Measurements from ENCODE around the gene IL10RA. TPM values are rescaled to one million over a fixed set of nuclear protein-coding genes. Genes with fewer than 3 reads are reported as not detected.
"Not testable (repeated sequence)": the region's sequence is repeated elsewhere in the genome, so short reads cannot be mapped to it uniquely, and the experiment has no call there.

The IL10RA gene
- total and polyA plus RNA-seq, 5 donors: 3.1 to 18.5 (median 11.2) TPM

DNA sequence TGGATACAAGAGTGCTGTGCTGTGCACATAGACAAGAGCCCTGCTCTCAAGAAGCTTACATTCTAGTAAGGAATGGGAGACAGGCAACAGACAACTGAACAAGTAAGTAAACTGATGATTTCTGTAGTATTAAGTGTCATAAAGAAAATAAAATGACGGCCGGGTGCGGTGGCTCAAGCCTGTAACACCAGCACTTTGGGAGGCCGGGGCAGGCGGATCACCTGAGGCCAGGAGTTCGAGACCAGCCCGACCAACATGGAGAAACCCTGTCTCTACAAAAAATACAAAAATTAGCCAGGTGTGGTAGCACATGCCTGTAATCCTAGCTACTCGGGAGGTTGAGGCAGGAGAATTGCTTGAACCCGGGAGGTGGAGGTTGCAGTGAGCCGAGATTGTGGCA, 38.4 kb upstream of the IL10RA start:
- not testable (repeated sequence) for H3K4me1 ChIP-seq (ENCODE audit: control insufficient read depth, insufficient read depth, low read length); H3K27me3 ChIP-seq (ENCODE audit: control insufficient read depth, insufficient read depth); ATAC-seq; H3K4me3 ChIP-seq (ENCODE audit: low read length); H3K9me3 ChIP-seq (ENCODE audit: control insufficient read depth, low read length); DNase-seq; H3K27ac ChIP-seq (ENCODE audit: low read length)
- intact Hi-C loops (cut with DNase I): loop anchor here (1.0 to 10.0 kb wide), 7 partner anchors 103 to 515 kb away; partner anchors contain the start of gene FXYD2 (in 1 of the 4)
- WGBS: 71% methylated on average over 10 of the region's 10 CpGs

DNA sequence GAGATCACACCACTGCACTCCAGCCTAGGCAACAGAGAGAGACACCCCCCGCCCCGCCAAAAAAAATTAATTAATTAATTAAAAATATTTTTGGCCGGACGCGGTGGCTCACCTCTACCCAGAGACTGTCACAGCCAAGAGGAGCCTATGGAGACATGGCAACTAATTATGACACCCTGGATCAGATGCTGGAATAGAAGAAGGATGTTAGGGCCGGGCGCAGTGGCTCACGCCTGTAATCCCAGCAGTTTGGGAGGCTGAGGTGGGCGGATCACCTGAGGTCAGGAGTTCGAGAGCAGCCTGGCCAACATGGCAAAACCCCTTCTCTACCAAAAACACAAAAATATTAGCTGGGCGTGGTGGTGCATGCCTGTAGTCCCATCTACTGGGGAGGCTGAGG, 37.7 kb upstream of the IL10RA start:
- not testable (repeated sequence) for H3K27me3 ChIP-seq (ENCODE audit: control insufficient read depth, insufficient read depth); H3K27ac ChIP-seq (ENCODE audit: low read length); H3K9me3 ChIP-seq (ENCODE audit: control insufficient read depth, low read length); H3K4me1 ChIP-seq (ENCODE audit: control insufficient read depth, insufficient read depth, low read length); ATAC-seq; DNase-seq; H3K4me3 ChIP-seq (ENCODE audit: low read length)
- intact Hi-C loops (cut with DNase I): loop anchor here in 3 of 4 donors (5.0 to 10.0 kb wide), 4 partner anchors 104 to 516 kb away; partner anchors contain the start of gene FXYD2 (in 1 of the 3)
- 85% methylated on average over 11 of the region's 11 CpGs for WGBS

DNA sequence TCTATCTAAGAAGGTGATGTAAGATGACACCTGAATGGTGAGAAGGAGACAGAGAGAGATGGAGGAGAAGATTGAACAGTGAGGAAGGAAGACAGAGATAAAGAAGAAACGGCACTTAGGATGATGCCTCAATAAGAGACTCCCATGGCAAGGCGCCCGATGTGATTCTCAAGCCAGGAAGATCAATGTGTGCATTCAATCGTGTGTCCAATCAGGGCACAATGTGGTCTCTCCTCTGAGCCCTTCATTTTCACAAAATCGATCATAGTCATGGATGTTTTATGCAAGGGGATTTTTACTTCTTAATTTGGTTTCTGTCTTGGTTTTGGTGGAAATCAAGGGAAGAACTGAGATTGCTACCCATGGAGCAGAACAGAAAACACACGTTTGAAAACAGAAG, 37.1 kb upstream of the IL10RA start:
- H3K9me3 ChIP-seq (ENCODE audit: control insufficient read depth, low read length): no peaks in the 10 kb centered on the region
- 68% methylated on average over 6 of the region's 6 CpGs for WGBS
- no peaks in the 10 kb centered on the region for H3K27me3 ChIP-seq (ENCODE audit: control insufficient read depth, insufficient read depth)
- intact Hi-C loops (cut with DNase I): loop anchor here in 3 of 4 donors (5.0 to 10.0 kb wide), 4 partner anchors 103 to 517 kb away; partner anchors contain the start of gene FXYD2 (in 1 of the 3)
- no peak overlapping the region for H3K27ac ChIP-seq (ENCODE audit: low read length)
- no peaks in the 10 kb centered on the region for H3K4me1 ChIP-seq (ENCODE audit: control insufficient read depth, insufficient read depth, low read length)
- H3K4me3 ChIP-seq (ENCODE audit: low read length): no peak overlapping the region
- DNase-seq: no peak
- no peak for ATAC-seq

DNA sequence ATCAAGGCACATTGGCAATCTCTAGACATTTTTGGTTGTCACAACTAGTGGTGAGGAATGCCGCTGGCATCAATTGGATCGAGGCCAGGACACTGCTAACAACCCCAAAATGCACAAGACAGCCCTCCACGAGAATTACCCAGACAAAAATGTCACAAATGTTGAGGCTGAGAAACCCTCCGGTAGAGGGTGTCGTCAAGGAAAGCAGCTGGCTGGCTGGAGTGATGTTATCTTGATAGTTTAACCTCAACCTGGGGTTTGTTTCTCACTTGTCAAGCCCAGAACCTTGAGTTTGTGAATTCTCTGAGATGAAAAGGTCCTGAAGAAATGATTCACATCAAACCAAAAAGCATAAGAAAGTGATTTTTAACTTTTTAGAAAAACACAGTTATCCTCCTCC, 35.9 kb upstream of the IL10RA start:
- Histone ChIP-seq H3K27ac (ENCODE audit: low read length) (no peak overlapping the region), H3K27me3 (ENCODE audit: control insufficient read depth, insufficient read depth) (no peaks in the 10 kb centered on the region), H3K9me3 (ENCODE audit: control insufficient read depth, low read length) (no peaks in the 10 kb centered on the region), H3K4me1 (ENCODE audit: control insufficient read depth, insufficient read depth, low read length) (no peaks in the 10 kb centered on the region), H3K4me3 (ENCODE audit: low read length) (no peak overlapping the region)
- WGBS: 10% methylated on average over 5 of the region's 5 CpGs
- intact Hi-C loops (cut with DNase I): loop anchor here in 2 of 4 donors (5.0 kb wide), 2 partner anchors 102 to 108 kb away; no protein-coding TSS in a partner anchor
- no peak for DNase-seq
- ATAC-seq: no peak

DNA sequence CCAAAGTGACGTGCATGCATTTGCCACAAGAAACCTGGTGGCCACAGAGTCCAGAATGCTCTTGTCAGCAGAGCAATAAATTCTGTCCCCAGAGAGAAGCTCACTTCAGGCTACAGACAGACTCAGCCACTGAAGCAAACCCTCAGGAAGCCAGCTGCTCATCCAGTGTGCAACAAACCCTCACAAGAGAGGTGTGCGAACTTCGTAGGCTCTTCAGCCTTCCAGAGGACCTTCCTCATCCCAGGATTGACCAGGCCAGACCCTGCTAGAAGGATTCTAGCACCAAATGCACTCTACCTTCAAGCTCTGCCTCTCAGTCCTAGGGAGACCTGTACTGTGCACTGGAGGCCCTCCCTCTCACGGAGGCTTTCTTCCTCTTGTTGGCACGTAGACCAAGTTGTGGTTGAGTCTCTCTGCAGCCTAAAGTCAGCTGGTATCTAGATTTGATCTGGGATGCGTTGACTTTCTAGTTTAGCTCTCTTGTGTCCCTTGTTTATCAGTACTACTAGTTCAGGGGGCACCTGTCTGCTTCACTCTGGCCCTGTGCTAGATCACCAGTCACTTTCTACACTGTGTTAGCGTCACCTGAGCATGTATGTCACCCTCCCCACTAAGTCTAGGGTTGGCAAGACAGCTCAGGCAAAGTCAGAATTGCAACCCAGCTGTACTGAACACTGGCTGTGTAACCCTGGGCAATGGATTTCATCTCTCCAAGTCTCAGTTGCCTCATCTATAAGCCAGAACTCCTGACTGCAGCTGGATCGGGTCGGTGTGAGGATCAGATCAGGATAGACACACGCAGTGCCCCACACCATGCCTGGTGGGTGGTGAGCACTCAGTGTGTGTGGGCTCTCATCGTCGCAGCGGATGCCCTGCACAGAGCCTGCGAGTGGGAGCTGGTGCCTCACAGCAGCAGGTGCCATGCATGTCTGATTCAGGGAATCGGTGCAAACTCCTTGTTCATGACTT, 34.9 kb upstream of the IL10RA start:
- Histone ChIP-seq H3K9me3 (ENCODE audit: control insufficient read depth, low read length) (no peaks in the 10 kb centered on the region), H3K27ac (ENCODE audit: low read length) (no peak overlapping the region), H3K27me3 (ENCODE audit: control insufficient read depth, insufficient read depth) (no peaks in the 10 kb centered on the region), H3K4me3 (ENCODE audit: low read length) (no peak overlapping the region), H3K4me1 (ENCODE audit: control insufficient read depth, insufficient read depth, low read length) (no peaks in the 10 kb centered on the region)
- intact Hi-C loops (cut with DNase I): loop anchor here in 2 of 4 donors (5.0 kb wide), 2 partner anchors 101 to 109 kb away; no protein-coding TSS in a partner anchor
- WGBS: 90% methylated on average over 15 of the region's 15 CpGs
- DNase-seq (no peak), ATAC-seq (no peak)

DNA sequence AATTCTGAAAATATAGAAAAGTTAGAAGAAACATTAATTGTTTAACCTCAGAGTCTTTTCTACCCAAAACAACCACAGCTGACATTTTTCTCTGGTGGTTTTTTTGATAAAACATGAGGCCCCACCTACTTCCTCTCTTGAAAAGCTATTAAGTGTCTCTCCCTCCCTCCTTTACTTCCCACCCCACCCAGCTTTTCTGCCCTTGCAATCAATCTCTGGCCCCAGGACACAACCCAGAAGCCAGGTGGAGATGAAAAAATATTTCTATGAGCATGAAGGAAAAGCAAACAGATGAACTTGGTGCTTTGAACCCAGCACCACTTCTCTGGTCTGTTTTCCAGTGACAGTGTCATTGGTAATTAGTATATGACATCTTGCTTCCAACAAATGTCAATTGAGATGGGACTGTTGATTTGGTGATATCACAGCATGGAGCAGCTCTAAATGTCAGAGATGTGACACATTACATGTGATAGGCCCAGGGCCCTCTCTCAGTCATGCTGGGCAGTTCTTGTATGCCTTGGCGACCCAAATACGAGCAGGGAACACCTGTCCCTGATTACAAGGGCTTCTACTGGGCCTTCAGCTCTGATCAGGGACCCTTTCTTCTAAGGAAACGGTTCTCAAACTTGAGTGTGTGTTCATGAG, 33.0 kb upstream of the IL10RA start:
- Histone ChIP-seq H3K4me1 (ENCODE audit: control insufficient read depth, insufficient read depth, low read length) (no peaks in the 10 kb centered on the region), H3K27me3 (ENCODE audit: control insufficient read depth, insufficient read depth) (no peaks in the 10 kb centered on the region), H3K27ac (ENCODE audit: low read length) (no peak overlapping the region), H3K9me3 (ENCODE audit: control insufficient read depth, low read length) (no peaks in the 10 kb centered on the region), H3K4me3 (ENCODE audit: low read length) (no peak overlapping the region)
- no peak for DNase-seq
- ATAC-seq: peak in 1 of 2 donors; percentile 62
- WGBS: 95% methylated on average over 3 of the region's 3 CpGs
- intact Hi-C loops (cut with DNase I): loop anchor here in 2 of 4 donors (5.0 kb wide), 2 partner anchors 99 to 111 kb away; no protein-coding TSS in a partner anchor

DNA sequence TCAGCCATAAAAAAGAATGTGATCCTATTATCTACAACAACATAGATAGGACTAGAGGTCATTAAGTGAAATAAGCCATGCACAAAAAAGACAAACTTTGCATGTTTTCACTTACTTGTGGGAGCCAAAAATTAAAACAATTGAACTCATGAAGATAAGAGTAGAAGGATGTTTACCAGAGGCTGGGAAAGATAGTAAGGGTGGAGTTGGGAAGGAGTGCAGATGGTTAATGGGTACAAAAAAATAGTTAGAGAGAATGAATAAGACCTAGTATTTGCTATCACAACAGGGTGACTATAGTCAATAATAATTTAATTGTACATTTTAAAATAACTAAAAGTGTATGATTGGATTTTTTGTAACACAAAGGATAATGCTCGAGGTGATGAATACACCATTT, 27.2 kb upstream of the IL10RA start:
- intact Hi-C loops (cut with DNase I): no loop called here
- ATAC-seq: peak; percentile 41 to 57
- H3K27ac ChIP-seq (ENCODE audit: low read length): no peak overlapping the region

DNA sequence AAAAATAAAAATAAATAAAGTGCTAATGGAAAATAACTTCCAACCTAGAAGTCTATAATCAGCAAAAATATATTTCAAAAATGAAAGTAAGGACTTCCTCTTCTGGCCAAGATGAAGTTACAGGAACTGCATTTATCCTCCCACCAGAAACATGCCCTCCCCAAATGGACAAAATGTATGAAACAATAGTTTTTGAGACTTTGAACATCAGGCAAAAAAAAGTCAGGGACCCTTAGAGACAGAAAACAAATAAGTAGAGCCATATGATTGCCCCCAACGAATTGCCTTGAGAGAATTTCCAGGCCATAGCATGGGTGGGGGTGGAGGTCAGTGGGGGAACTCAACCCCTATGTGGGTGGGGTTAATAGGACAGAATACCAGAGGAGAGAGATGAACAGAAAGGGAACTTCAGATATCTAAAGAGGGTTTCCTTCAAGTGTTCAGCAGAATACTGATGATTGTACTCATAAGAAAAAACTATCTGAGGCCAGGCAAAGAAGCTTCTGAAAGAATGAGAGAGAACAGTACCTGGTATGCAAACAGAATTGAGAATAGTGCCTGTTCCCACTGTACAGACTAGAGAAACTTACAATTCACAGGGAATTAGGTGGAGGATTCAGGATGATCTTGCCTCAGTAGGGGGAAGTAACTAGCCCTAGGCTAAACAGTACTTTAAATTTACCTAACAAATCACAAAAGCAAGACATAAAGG, 26.6 kb upstream of the IL10RA start:
- Histone ChIP-seq H3K4me3 (ENCODE audit: low read length) (no peak overlapping the region), H3K4me1 (ENCODE audit: control insufficient read depth, insufficient read depth, low read length) (no peaks in the 10 kb centered on the region), H3K27me3 (ENCODE audit: control insufficient read depth, insufficient read depth) (no peaks in the 10 kb centered on the region), H3K9me3 (ENCODE audit: control insufficient read depth, low read length) (no peaks in the 10 kb centered on the region), H3K27ac (ENCODE audit: low read length) (no peak overlapping the region)
- intact Hi-C loops (cut with DNase I): no loop called here
- ATAC-seq (peak in 1 of 2 donors; percentile 42), DNase-seq (no peak)
- 49% methylated on average over 1 of the region's 1 CpG for WGBS

More for the DNA sequence above, 27.2 kb upstream of the IL10RA start:
- Histone ChIP-seq H3K4me1 (ENCODE audit: control insufficient read depth, insufficient read depth, low read length) (no peaks in the 10 kb centered on the region), H3K4me3 (ENCODE audit: low read length) (no peak overlapping the region), H3K27me3 (ENCODE audit: control insufficient read depth, insufficient read depth) (no peaks in the 10 kb centered on the region), H3K9me3 (ENCODE audit: control insufficient read depth, low read length) (no peaks in the 10 kb centered on the region)
- no peak for DNase-seq
- WGBS: 96% methylated on average over 1 of the region's 1 CpG

DNA sequence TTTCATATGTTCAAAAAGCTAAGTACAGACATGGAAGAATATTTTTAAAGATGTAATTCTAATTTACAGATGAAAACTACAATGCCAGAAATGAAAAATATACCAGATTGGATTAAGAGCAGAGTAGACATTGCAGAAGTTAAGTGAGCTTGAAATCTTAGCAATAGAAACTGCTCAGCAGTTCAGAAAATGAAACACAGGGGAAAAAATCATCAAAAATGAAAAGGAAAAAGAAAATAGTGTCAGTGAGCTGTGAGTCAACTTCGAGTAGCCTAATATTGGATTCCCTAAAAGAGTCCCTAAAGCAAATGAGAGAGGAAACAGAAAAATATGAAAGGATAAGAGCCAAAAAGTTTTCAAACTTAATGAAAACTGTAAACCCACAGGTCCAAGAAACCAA, 25.8 kb upstream of the IL10RA start:
- Histone ChIP-seq H3K9me3 (ENCODE audit: control insufficient read depth, low read length) (no peaks in the 10 kb centered on the region), H3K27me3 (ENCODE audit: control insufficient read depth, insufficient read depth) (no peaks in the 10 kb centered on the region), H3K4me1 (ENCODE audit: control insufficient read depth, insufficient read depth, low read length) (no peaks in the 10 kb centered on the region), H3K27ac (ENCODE audit: low read length) (no peak overlapping the region), H3K4me3 (ENCODE audit: low read length) (no peak overlapping the region)
- intact Hi-C loops (cut with DNase I): no loop called here
- 78% methylated on average over 1 of the region's 1 CpG for WGBS
- ATAC-seq (no peak), DNase-seq (no peak)

DNA sequence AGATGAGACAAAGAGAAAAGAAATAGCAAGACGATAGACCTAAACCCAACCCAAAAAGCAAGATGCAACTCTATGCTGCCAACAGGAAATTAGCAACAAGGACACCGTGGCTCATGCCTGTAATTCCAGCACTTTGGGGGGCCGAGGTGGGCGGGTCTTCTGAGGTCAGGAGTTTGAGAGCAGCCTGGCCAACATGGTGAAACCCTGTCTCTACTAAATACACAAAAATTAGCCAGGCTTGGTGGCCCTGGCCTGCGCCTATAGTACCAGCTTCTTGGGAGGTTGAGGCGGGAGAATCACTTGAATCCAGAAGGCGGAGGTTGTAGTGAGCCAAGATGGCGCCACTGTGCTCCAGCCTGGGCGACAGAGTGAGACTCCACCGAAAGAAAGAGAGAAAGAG, 24.3 kb upstream of the IL10RA start:
- WGBS: 82% methylated on average over 10 of the region's 10 CpGs
- H3K27ac ChIP-seq (ENCODE audit: low read length): no peak overlapping the region
- intact Hi-C loops (cut with DNase I): no loop called here
- ATAC-seq: no peak
- no peaks in the 10 kb centered on the region for H3K27me3 ChIP-seq (ENCODE audit: control insufficient read depth, insufficient read depth)
- no peak for DNase-seq
- no peak overlapping the region for H3K4me3 ChIP-seq (ENCODE audit: low read length)
- H3K9me3 ChIP-seq (ENCODE audit: control insufficient read depth, low read length): no peaks in the 10 kb centered on the region
- H3K4me1 ChIP-seq (ENCODE audit: control insufficient read depth, insufficient read depth, low read length): no peaks in the 10 kb centered on the region

Data from right cardiac atrium (tissue), 5 donors.